Measurements from ENCODE around the gene ADAM11.

DNA sequence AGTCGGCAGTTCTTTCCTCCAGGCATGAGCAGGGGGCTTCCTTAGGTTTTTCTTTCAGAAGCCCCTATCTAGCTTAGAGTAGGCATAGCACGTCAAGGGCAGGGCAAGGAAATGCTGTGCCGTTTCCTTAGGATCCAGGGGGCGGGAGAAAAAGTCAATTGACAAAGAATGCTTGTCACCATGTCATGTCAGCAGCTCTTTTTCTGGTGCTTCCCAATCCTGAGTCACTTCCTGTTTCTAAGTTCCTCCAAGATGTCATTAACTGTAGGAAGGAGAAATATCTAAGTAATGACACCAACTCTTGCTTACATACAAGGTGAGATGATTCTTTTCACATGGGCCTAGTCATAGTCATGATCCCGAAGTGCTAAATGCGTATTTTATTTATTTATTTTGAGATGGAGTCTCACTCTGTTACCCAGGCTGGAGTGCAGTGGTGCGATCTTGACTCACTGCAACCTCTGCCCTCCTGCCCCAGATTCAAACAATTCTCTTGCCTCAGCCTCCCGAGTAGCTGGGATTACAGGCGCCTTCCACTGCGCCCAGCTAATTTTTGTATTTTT, 36.1 kb downstream of the ADAM11 start:
- TF ChIP-seq, protein P1, sequence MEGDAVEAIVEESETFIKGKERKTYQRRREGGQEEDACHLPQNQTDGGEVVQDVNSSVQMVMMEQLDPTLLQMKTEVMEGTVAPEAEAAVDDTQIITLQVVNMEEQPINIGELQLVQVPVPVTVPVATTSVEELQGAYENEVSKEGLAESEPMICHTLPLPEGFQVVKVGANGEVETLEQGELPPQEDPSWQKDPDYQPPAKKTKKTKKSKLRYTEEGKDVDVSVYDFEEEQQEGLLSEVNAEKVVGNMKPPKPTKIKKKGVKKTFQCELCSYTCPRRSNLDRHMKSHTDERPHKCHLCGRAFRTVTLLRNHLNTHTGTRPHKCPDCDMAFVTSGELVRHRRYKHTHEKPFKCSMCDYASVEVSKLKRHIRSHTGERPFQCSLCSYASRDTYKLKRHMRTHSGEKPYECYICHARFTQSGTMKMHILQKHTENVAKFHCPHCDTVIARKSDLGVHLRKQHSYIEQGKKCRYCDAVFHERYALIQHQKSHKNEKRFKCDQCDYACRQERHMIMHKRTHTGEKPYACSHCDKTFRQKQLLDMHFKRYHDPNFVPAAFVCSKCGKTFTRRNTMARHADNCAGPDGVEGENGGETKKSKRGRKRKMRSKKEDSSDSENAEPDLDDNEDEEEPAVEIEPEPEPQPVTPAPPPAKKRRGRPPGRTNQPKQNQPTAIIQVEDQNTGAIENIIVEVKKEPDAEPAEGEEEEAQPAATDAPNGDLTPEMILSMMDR (IDR thresholded peaks at IDR 0.05): no peak
- no peak for TF ChIP-seq ZFX (IDR thresholded peaks at IDR 0.05; ENCODE audit: borderline replicate concordance)
